Fibroblast of villous mesenchyme (primary cell): ENCODE measurements around the gene SEPTIN6. TPM values are rescaled to one million over a fixed set of nuclear protein-coding genes. Genes with fewer than 3 reads are reported as not detected.

ENCODE experiments used
- DNase-seq: peaks from one replicate; pipeline ENCODE4 v3.0.0-alpha.2; 2010; ENCODE audit warnings: low read depth
- H3K4me3 ChIP-seq: 2 replicates; pipeline ENCODE4 v1.5.1; 2011; ENCODE audit warnings: low read depth, mild to moderate bottlenecking, low read length
- small RNA-seq: library from RNA; depleted of rRNA; stranded (forward); fragments of <200 nt; gene quantifications from one replicate; pipeline ENCODE3, GENCODE V24; 2012
- total RNA-seq: library from RNA; depleted of rRNA; stranded (reverse); fragments of >200 nt; gene quantifications from 2 replicates; pipeline ENCODE4 v1.2.3, GENCODE V29; 2012
- TF ChIP-seq, protein P1 (sequence below): IDR thresholded peaks from 2 replicates; pipeline ENCODE4 v1.5.1; 2012; ENCODE audit warnings: low read depth, mild to moderate bottlenecking, low read length; ENCODE audit not compliant: insufficient read depth

Gene SEPTIN6
- total RNA-seq, 1 donor: 17.7 TPM

GRCh38 chrX:119647552-119648420 is 45.2 kb downstream of the SEPTIN6 start:
- TF ChIP-seq, protein P1, sequence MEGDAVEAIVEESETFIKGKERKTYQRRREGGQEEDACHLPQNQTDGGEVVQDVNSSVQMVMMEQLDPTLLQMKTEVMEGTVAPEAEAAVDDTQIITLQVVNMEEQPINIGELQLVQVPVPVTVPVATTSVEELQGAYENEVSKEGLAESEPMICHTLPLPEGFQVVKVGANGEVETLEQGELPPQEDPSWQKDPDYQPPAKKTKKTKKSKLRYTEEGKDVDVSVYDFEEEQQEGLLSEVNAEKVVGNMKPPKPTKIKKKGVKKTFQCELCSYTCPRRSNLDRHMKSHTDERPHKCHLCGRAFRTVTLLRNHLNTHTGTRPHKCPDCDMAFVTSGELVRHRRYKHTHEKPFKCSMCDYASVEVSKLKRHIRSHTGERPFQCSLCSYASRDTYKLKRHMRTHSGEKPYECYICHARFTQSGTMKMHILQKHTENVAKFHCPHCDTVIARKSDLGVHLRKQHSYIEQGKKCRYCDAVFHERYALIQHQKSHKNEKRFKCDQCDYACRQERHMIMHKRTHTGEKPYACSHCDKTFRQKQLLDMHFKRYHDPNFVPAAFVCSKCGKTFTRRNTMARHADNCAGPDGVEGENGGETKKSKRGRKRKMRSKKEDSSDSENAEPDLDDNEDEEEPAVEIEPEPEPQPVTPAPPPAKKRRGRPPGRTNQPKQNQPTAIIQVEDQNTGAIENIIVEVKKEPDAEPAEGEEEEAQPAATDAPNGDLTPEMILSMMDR: no peak
- no peak for DNase-seq

GRCh38 chrX:119647089-119647488 is 45.9 kb downstream of the SEPTIN6 start:
- H3K4me3 ChIP-seq: no peak overlapping the region
- TF ChIP-seq, protein P1: no peak
- DNase-seq: no peak

More at GRCh38 chrX:119647552-119648420, 45.2 kb downstream of the SEPTIN6 start:
- no peak overlapping the region for H3K4me3 ChIP-seq

GRCh38 chrX:119646515-119646914 is 46.5 kb downstream of the SEPTIN6 start:
- no peak overlapping the region for H3K4me3 ChIP-seq
- no peak for DNase-seq
- TF ChIP-seq, protein P1: no peak

- TF ChIP-seq, protein P1: no peak
- DNase-seq: no peak
- no peak overlapping the region for H3K4me3 ChIP-seq
Observed at GRCh38 chrX:119643696-119644095, 49.3 kb downstream of the SEPTIN6 start.

Small RNA genes within 50 kb of the gene (small RNA-seq; reads per million reads assigned to genes)
- 0.28 reads per million for gene MIR766

Other genes starting within 250 kb of the SEPTIN6 start
- gene SLC25A5, start 224.7 kb downstream of the SEPTIN6 start, total RNA-seq: 125 and 130 TPM in 2 replicates
- gene STEEP1, start 127.8 kb downstream of the SEPTIN6 start, total RNA-seq: 26.8 and 32.5 TPM in 2 replicates
- gene UBE2A, start 118.6 kb downstream of the SEPTIN6 start, total RNA-seq: 35.1 and 41.9 TPM in 2 replicates
- gene NKRF, start 86.7 kb downstream of the SEPTIN6 start, total RNA-seq: 5.2 and 6.9 TPM in 2 replicates
- gene SOWAHD, start 65.4 kb upstream of the SEPTIN6 start, total RNA-seq: 0.43 TPM in 1 of 2 replicates, not detected in the other
- 937 and 1,300 TPM in 2 replicates for gene RPL39, start 98.5 kb upstream of the SEPTIN6 start, total RNA-seq
- 1.3 and 1.7 TPM in 2 replicates for gene UPF3B, start 159.8 kb upstream of the SEPTIN6 start, total RNA-seq
- 9.1 and 12.9 TPM in 2 replicates for gene RNF113A, start 178.6 kb upstream of the SEPTIN6 start, total RNA-seq
- 67.8 and 68.6 TPM in 2 replicates for gene NDUFA1, start 178.7 kb upstream of the SEPTIN6 start, total RNA-seq
- not detected in 2 replicates for gene AKAP14, start 202.7 kb upstream of the SEPTIN6 start, total RNA-seq